Mucosa of descending colon (tissue), 3 donors: ENCODE results near the gene CPE. TPM values are rescaled to one million over a fixed set of nuclear protein-coding genes. Genes with fewer than 3 reads are reported as not detected.
A peak's percentile ranks its signal among the peaks of the same experiment; 100 is the strongest.

Source experiments
- ATAC-seq: fragments of 200-7000 bp; cut with Tn5 transposase; one replicate; pipeline ENCODE4 v1.9.1; 2020; ENCODE audit warnings: mild to moderate bottlenecking, moderate library complexity
- DNase-seq, 3 donors: peaks; one replicate each; pipeline ENCODE4 v3.0.0-alpha.2; 2020
- H3K36me3 ChIP-seq: fragments of 200-600 bp; one replicate; pipeline ENCODE4 v1.8.0; 2021; ENCODE audit warnings: low read depth, mild to moderate bottlenecking
- H3K4me1 ChIP-seq: fragments of 200-600 bp; one replicate; pipeline ENCODE4 v1.8.0; 2021; ENCODE audit warnings: low read depth, mild to moderate bottlenecking
- H3K4me3 ChIP-seq: fragments of 200-600 bp; one replicate; pipeline ENCODE4 v1.8.0; 2021; ENCODE audit warnings: mild to moderate bottlenecking
- H3K9me3 ChIP-seq: fragments of 200-600 bp; one replicate; pipeline ENCODE4 v1.8.0; 2021; ENCODE audit warnings: mild to moderate bottlenecking
- CTCF ChIP-seq: fragments of 200-600 bp; IDR thresholded peaks from one replicate; pipeline ENCODE4 v1.8.0; 2022; ENCODE audit warnings: antibody characterized with exemption, mild to moderate bottlenecking
- intact Hi-C, 2 donors: fragments of 100-400 bp; cut with DNase I in 1 of 2; cut with micrococcal nuclease in 1 of 2; formaldehyde crosslinking; loops; one replicate each; pipeline versions ENCODE4 v1.11.0 to v1.11.1; 2022; cut with DNase I, micrococcal nuclease
- microRNA-seq: library from miRNA; unstranded; fragments of <30 nt; microRNA quantifications from one replicate; pipeline ENCODE4, GENCODE V29; 2019
- total RNA-seq, 3 donors: library from RNA; stranded (reverse); fragmentation: NEBNext Ultra II Directional in 2 of 3; extraction: Animal tissue kit (Norgen Biotek cat#: 25700) in 2 of 3; gene quantifications; one replicate each; pipeline versions ENCODE4 v1.2.1 to v1.2.4, GENCODE V29; 2021 to 2023
- donor health status: DM: no; HTN: no; CAD: no; lungs with moderate emphysema.
- donor health status: DM: no; HTN: no; CAD: no.
- donor health status: DM: no; HTN: yes; CAD: no.

The CPE gene
- total RNA-seq, 3 donors from 2014 or later = 26.3 to 39.9 (median 33.9) TPM

- Histone ChIP-seq H3K9me3 (no peaks in the 10 kb centered on the region), H3K36me3 (no peaks in the 10 kb centered on the region), H3K4me1 (no peaks in the 10 kb centered on the region), H3K4me3 (no peak overlapping the region)
- intact Hi-C loops = loop anchor here (5.0 kb wide), 2 partner anchors 550 to 555 kb away; no protein-coding TSS in a partner anchor
- peak; percentile 26 for TF ChIP-seq CTCF
- ATAC-seq (peak; percentile 66), DNase-seq (peak in 1 of 3 donors; percentile 14)
Measured at GRCh38 chr4:165537028-165537648, 158.3 kb downstream of the CPE start.

- no peaks in the 10 kb centered on the region for H3K9me3 ChIP-seq
- no peaks in the 10 kb centered on the region for H3K36me3 ChIP-seq
- ATAC-seq (peak; percentile 20), DNase-seq (no peak)
- intact Hi-C loops = loop anchor here (5.0 kb wide), 2 partner anchors 548 to 552 kb away; no protein-coding TSS in a partner anchor
- no peaks in the 10 kb centered on the region for H3K4me1 ChIP-seq
- no peak overlapping the region for H3K4me3 ChIP-seq
- TF ChIP-seq CTCF = no peak
Measured at GRCh38 chr4:165539801-165540200, 161.0 kb downstream of the CPE start.

GRCh38 chr4:165540206-165540830 is 161.5 kb downstream of the CPE start:
- intact Hi-C loops = no loop called here
- no peaks in the 10 kb centered on the region for H3K36me3 ChIP-seq
- no peaks in the 10 kb centered on the region for H3K9me3 ChIP-seq
- no peak for DNase-seq
- TF ChIP-seq CTCF = no peak
- no peaks in the 10 kb centered on the region for H3K4me1 ChIP-seq
- H3K4me3 ChIP-seq = no peak overlapping the region
- peak; percentile 72 for ATAC-seq

GRCh38 chr4:165541851-165542459 is 163.1 kb downstream of the CPE start:
- intact Hi-C loops = no loop called here
- no peak for DNase-seq
- Histone ChIP-seq H3K4me1 (no peaks in the 10 kb centered on the region), H3K36me3 (no peaks in the 10 kb centered on the region), H3K9me3 (no peaks in the 10 kb centered on the region), H3K4me3 (no peak overlapping the region)
- TF ChIP-seq CTCF = no peak
- no peak for ATAC-seq

- intact Hi-C loops = no loop called here
- no peak for TF ChIP-seq CTCF
- H3K4me1 ChIP-seq = no peaks in the 10 kb centered on the region
Measured at GRCh38 chr4:165542476-165542875, 163.7 kb downstream of the CPE start.

More at GRCh38 chr4:165542476-165542875, 163.7 kb downstream of the CPE start:
- Histone ChIP-seq H3K36me3 (no peaks in the 10 kb centered on the region), H3K9me3 (no peaks in the 10 kb centered on the region), H3K4me3 (no peak overlapping the region)
- DNase-seq (no peak), ATAC-seq (no peak)

Small RNA genes lying within 50 kb of the gene (microRNA-seq; reads per million reads assigned to microRNA genes)
- not detected for gene MIR578

Other genes starting within 250 kb of the CPE start
- 10 to 100 TPM; 12.9 to 19.1 (median 16.4) TPM for gene KLHL2, start 171.4 kb upstream of the CPE start, total RNA-seq
- 100 to 1,000 TPM in 2 of 3 donors, 10 to 100 TPM in 1; 41.1 to 123 (median 117) TPM for gene MSMO1, start 51.3 kb upstream of the CPE start, total RNA-seq